ENCODE results near the gene ZBTB4.

Gene ZBTB4

GRCh38 chr17:7417056-7417655 is 62.3 kb downstream of the ZBTB4 start:
- ATAC-seq = no peak
- DNase-seq (ENCODE audit: low spot score in 2 of 2) = no peak
- peak overlapping the region; percentile 51 for H3K27ac Mint-ChIP-seq
- no peaks in the 10 kb centered on the region for H3K9me3 Mint-ChIP-seq
- H3K36me3 Mint-ChIP-seq = no peaks in the 10 kb centered on the region
- peaks cover 14% of the 10 kb centered on the region for H3K4me1 Mint-ChIP-seq
- H3K4me3 Mint-ChIP-seq = no peak overlapping the region

- DNase-seq (ENCODE audit: low spot score in 2 of 2) (no peak), ATAC-seq (no peak)
- Mint-ChIP-seq H3K27ac (peak overlapping the region; percentile 51), H3K4me1 (peaks cover 14% of the 10 kb centered on the region), H3K4me3 (no peak overlapping the region), H3K36me3 (no peaks in the 10 kb centered on the region), H3K9me3 (no peaks in the 10 kb centered on the region)
Measured at GRCh38 chr17:7416323-7416722, 63.1 kb downstream of the ZBTB4 start.

GRCh38 chr17:7415784-7416183 is 63.6 kb downstream of the ZBTB4 start:
- H3K36me3 Mint-ChIP-seq = no peaks in the 10 kb centered on the region
- peaks cover 14% of the 10 kb centered on the region for H3K4me1 Mint-ChIP-seq
- H3K27ac Mint-ChIP-seq = no peak overlapping the region
- ATAC-seq (no peak), DNase-seq (ENCODE audit: low spot score in 2 of 2) (no peak)
- H3K9me3 Mint-ChIP-seq = no peaks in the 10 kb centered on the region
- no peak overlapping the region for H3K4me3 Mint-ChIP-seq

- no peaks in the 10 kb centered on the region for H3K9me3 Mint-ChIP-seq
- DNase-seq (ENCODE audit: low spot score in 2 of 2) (no peak), ATAC-seq (no peak)
- H3K4me1 Mint-ChIP-seq = peaks cover 14% of the 10 kb centered on the region
- H3K36me3 Mint-ChIP-seq = no peaks in the 10 kb centered on the region
- no peak overlapping the region for H3K4me3 Mint-ChIP-seq
- no peak overlapping the region for H3K27ac Mint-ChIP-seq
Measured at GRCh38 chr17:7414837-7415236, 64.6 kb downstream of the ZBTB4 start.

- H3K4me3 Mint-ChIP-seq = no peak overlapping the region
- H3K27ac Mint-ChIP-seq = peak overlapping the region; percentile 21
- peaks cover 20% of the 10 kb centered on the region for H3K4me1 Mint-ChIP-seq
- no peaks in the 10 kb centered on the region for H3K9me3 Mint-ChIP-seq
- ATAC-seq = no peak
- DNase-seq (ENCODE audit: low spot score in 2 of 2) = no peak
- no peaks in the 10 kb centered on the region for H3K36me3 Mint-ChIP-seq
Measured at GRCh38 chr17:7413346-7413985, 66.0 kb downstream of the ZBTB4 start.

- Mint-ChIP-seq H3K4me3 (no peak overlapping the region), H3K9me3 (no peaks in the 10 kb centered on the region), H3K36me3 (no peaks in the 10 kb centered on the region), H3K27ac (no peak overlapping the region), H3K4me1 (peaks cover 21% of the 10 kb centered on the region)
- no peak for ATAC-seq
- no peak for DNase-seq (ENCODE audit: low spot score in 2 of 2)
Measured at GRCh38 chr17:7411427-7411750, 68.0 kb downstream of the ZBTB4 start.

- DNase-seq (ENCODE audit: low spot score in 2 of 2) (no peak), ATAC-seq (no peak)
- Mint-ChIP-seq H3K9me3 (no peaks in the 10 kb centered on the region), H3K4me1 (peaks cover 22% of the 10 kb centered on the region), H3K4me3 (no peak overlapping the region), H3K36me3 (no peaks in the 10 kb centered on the region), H3K27ac (no peak overlapping the region)
Measured at GRCh38 chr17:7410634-7411426, 68.6 kb downstream of the ZBTB4 start.

GRCh38 chr17:7409716-7410115 is 69.7 kb downstream of the ZBTB4 start:
- Mint-ChIP-seq H3K27ac (no peak overlapping the region), H3K36me3 (no peaks in the 10 kb centered on the region), H3K4me3 (no peak overlapping the region), H3K4me1 (peaks cover 28% of the 10 kb centered on the region), H3K9me3 (no peaks in the 10 kb centered on the region)
- DNase-seq (ENCODE audit: low spot score in 2 of 2) = no peak
- no peak for ATAC-seq
